Sigmoid colon (tissue), 4 donors: ENCODE data around the gene MOB4.

ENCODE experiments used
- CTCF ChIP-seq, 4 experiments: fragments of 450-650 bp in 3 of 4; fragments of 200-600 bp in 1 of 4; IDR thresholded peaks; one replicate each; pipeline ENCODE4 v1.5.1; 2016 to 2019; ENCODE audit warnings: antibody characterized with exemption in 4 of 4, mild to moderate bottlenecking in 3 of 4, moderate library complexity in 2 of 4
- EP300 ChIP-seq, 4 donors: sonication (generic); formaldehyde crosslinking; IDR thresholded peaks; one replicate each; pipeline ENCODE4 v1.6.1; 2017; ENCODE audit warnings: antibody characterized with exemption in 4 of 4
- POLR2A ChIP-seq, 2 donors: fragments of 450-650 bp; IDR thresholded peaks; one replicate each; pipeline ENCODE4 v1.6.1; 2016; ENCODE audit warnings: antibody characterized with exemption in 2 of 2, mild to moderate bottlenecking in 2 of 2, moderate library complexity in 2 of 2
- POLR2AphosphoS5 ChIP-seq, 4 donors: sonication (generic); formaldehyde crosslinking; IDR thresholded peaks; one replicate each; pipeline ENCODE4 v1.6.1; 2017; ENCODE audit warnings: antibody characterized with exemption in 4 of 4

GRCh38 chr2:197601726-197602125, 85.9 kb downstream of the MOB4 start:
- no peak for TF ChIP-seq CTCF (IDR thresholded peaks at IDR 0.05)
- no peak for TF ChIP-seq EP300 (IDR thresholded peaks at IDR 0.05)
- no peak for TF ChIP-seq POLR2AphosphoS5 (IDR thresholded peaks at IDR 0.05)
- TF ChIP-seq POLR2A (IDR thresholded peaks at IDR 0.05), result no peak
